GM19372 (cell line): ENCODE measurements around the gene NVL.

Source experiments
- ATAC-seq: cut with Tn5 transposase; IDR thresholded peaks from one replicate; pipeline ENCODE4 v1.9.1; 2021; ENCODE audit warnings: mild to moderate bottlenecking, low read depth, moderate library complexity; ENCODE audit not compliant: unreplicated experiment

Gene NVL

GRCh38 chr1:224289396-224289795, 40.6 kb downstream of the NVL start:
- ATAC-seq: no peak

DNA sequence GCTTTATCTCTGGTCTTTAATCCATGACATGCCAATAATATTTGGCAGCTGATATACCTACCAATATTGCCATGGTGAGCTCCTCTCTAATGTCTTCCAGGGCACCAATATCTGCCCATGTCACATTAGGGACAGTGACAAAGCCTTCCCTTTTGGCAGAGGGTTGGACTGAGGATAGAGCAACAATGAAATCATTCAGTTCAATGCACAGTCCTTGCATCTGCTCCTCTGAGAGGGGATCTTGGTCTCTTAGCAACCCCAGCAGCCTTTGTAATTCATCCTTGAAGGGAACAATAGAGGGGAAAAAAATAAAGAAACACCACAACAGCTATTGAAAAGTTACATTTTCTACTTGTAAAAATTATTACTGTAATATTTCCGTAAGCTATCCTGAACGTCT, 42.3 kb downstream of the NVL start:
- no peak for ATAC-seq

DNA sequence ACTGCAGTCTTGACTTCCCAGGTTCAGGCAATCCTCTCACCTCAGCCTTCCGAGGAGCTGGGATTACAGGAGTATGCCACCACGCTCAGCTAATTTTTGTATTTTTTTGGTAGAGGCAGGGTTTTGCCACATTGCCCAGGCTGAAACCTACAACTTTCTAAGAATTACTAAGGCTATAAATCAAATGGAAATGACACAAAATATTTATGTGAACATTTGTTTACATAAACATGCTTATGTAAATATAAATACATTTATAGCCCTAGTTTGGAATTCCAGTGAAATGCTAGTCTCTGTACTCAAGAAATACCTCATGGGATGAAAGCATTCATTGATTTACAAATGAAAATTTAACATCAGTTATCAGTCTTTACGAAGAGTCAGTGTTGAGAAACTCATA, 47.8 kb downstream of the NVL start:
- no peak for ATAC-seq

GRCh38 chr1:224276771-224277487, 53.0 kb downstream of the NVL start:
- ATAC-seq: no peak

- ATAC-seq: no peak
Measured at GRCh38 chr1:224274970-224275626, 54.9 kb downstream of the NVL start.

GRCh38 chr1:224273641-224274040, 56.3 kb downstream of the NVL start:
- no peak for ATAC-seq

DNA sequence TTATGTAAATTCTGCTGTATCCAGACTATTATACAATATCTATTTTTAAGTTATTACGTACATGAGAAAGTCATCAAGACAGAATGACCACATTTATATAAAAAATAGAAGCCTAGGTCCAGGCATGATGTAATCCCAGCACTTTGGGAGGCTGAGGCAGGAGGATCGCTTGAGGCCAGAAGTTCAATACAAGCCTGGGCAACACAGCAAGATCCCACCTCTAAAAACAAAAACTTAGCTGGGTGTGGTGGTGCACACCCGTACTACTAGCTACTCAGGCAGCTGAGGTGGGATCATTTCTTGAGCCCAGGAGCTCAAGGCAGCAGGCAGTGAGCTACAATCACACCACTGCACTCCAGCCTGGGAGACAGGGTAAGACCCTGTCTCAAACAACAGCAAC, 58.9 kb downstream of the NVL start:
- ATAC-seq: no peak

GRCh38 chr1:224267925-224268324, 62.0 kb downstream of the NVL start:
- no peak for ATAC-seq

DNA sequence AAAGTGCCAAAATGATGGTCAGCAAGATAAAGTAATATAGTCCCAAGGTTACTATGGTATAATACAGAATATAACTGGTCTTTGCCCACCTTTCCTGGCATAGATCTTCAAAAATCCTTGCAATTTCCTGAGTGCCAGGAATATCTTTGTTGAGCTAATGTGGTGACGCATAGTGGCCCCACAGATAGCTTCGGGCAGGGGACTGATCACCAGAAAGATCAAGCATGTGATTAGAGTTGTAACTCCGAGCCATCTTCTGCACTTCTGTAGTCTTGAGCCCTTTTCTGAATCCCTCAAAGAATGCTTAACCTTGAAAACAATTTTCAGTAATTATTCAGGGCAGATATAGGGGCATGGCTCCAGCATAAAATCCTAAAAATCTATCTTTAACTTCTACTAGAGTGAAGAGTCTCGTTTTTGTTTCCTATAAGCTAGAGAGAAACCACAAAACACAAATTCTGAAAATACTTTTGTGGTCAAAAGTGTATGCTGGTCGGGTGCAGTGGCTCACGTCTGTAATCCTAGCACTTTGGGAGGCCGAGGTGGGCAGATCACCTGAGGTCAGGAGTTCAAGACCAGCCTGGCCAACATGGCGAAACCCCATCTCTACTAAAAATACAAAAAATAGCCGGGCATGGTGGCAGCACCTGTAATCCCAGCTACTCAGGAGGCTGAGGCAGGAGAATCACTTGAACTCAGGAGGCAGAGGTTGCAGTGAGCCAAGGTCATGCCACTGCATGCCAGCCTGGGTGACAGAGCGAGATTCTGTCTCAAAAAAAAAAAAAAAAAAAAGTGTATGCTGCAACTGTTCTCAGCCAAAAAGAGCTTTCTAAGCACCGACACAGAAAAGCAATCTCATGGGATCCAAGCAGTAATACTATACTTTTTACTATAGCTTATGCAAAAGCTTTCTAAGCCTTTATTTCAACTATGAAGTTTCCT, 62.8 kb downstream of the NVL start:
- ATAC-seq: no peak

- ATAC-seq: no peak
Measured at GRCh38 chr1:224266105-224266914, 63.7 kb downstream of the NVL start.

- no peak for ATAC-seq
Measured at GRCh38 chr1:224264321-224264720, 65.7 kb downstream of the NVL start.

DNA sequence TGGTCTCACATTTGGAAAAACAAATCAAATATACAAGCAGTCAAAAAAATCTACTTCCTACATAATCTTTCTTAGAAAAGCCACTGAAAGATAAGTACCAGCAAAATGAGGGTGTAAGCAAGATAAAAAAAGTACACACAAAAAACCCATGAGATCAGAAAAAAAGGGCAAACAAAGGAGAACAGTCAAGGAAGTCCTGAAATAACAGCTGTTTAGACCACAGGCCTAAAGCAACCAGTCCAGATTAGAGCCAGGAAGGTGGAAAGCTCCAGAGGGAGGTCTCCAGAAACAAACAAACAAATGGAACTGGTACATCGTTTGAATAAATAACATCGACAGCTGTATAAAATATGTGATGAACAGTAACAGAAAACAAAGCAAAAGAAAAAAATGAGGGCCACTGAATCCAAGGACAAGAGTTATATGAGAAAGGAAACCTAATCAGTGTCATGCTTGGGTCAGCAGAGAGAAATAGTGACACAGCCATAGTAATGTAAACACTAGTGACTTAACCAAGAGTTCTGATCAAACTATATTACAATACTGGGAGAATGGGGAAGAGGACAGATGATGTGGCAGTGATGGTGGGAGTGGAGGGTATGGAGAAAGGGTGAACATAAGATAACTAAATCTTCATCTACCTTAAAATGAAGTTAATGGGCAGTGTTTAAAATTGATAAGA, 67.5 kb downstream of the NVL start:
- no peak for ATAC-seq

- no peak for ATAC-seq
Measured at GRCh38 chr1:224259986-224260385, 70.0 kb downstream of the NVL start.

DNA sequence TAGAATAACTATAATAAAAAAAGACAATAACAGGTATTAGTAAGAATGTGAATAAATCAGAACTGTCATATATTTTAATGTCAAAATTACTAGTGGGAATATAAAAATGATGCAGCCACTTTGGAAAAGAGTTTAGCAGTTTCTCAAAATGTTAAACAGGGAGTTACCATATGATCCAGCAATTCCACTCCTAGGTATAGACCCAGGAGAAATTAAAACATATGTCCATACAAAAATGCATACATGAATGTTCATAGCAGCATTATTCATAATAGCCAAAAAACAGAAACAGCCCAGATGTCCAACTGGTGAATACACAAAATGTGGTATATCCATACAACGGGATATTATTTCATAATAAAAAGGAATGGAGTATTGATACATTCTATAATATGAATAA, 71.6 kb downstream of the NVL start:
- ATAC-seq: no peak

DNA sequence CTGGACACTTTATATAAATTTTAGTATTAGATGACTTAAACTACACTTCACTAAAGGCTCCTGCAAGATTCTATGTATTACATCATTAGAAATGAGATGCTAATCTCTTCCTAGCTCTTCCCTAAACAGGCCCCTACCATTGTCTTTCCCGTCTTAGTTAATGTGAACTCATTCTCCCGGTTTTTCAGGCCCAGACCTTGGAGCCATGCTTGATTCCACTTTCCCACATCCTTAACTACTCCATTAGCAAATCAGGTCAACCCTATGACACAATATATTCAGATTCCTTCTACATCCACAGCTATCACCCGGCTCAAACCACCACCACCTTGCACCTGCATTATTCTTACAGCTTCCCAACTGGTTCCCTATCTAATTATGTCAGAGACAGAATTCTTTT, 73.3 kb downstream of the NVL start:
- no peak for ATAC-seq

DNA sequence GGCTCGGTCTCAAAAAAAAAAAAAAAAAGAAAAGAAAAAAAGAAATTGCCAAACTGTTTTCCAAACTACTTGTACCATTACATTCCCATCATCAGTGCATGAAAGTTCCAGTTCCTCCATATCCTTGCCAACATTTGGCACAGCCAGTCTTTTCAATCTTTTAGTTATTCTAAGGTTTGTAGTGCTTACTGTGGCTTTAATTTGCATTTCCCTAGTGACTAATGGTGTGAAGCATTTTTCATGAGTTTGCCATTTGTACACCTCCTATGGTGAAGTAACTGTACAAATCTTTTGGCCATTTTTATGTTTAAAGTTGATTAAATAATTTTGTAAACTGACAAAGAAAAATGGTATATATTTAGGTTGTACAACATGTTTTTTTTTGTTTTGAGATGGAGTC, 76.3 kb downstream of the NVL start:
- no peak for ATAC-seq

GRCh38 chr1:224252479-224252878, 77.5 kb downstream of the NVL start:
- ATAC-seq: no peak

- ATAC-seq: no peak
Measured at GRCh38 chr1:224251741-224252146, 78.2 kb downstream of the NVL start.

GRCh38 chr1:224245188-224245587, 84.8 kb downstream of the NVL start:
- ATAC-seq: no peak

DNA sequence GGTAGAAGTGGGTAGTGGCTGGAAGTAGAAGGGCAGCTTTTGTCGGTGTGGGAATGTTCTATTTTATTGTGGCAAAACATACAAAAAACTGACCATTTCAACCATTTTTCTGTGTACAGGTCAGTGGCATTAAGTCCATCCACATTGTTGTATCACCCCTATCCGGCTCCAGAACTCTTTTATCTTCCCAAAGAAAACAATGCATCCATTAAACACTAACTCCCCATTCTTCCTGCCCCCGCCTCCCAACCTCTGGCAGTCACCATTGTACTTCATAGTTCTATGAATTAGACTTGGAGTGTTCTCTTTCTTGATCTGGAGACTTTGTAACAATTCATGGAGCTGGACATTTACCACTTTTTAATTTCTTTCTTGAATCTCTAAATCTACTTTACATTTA, 91.2 kb downstream of the NVL start:
- no peak for ATAC-seq
